K562 (cell line): ENCODE measurements around the gene FPR1. TPM values are rescaled to one million over a fixed set of nuclear protein-coding genes. Genes with fewer than 3 reads are reported as not detected.

Source experiments
- CBX5 ChIP-seq: IDR thresholded peaks from 2 replicates; pipeline ENCODE4 v1.6.1; 2014; ENCODE audit warnings: low read depth, borderline replicate concordance
- CC2D1A ChIP-seq: fragments of 450-650 bp; IDR thresholded peaks from 2 replicates; pipeline ENCODE4 v1.6.1; 2017; ENCODE audit warnings: mild to moderate bottlenecking
- DNMT1 ChIP-seq: fragments of 450-650 bp; IDR thresholded peaks from 2 replicates; pipeline ENCODE4 v1.6.1; 2016; ENCODE audit warnings: antibody characterized with exemption, mild to moderate bottlenecking
- ETS2 ChIP-seq: IDR thresholded peaks from 2 replicates; pipeline ENCODE4 v1.6.1; 2016; ENCODE audit warnings: borderline replicate concordance, missing genetic modification characterization, mild to moderate bottlenecking, moderate library complexity, missing compliant biosample characterization; ENCODE audit not compliant: poor library complexity, severe bottlenecking
- FOXM1 ChIP-seq, 2 experiments: fragments of 450-650 bp in 1 of 2; sonication (generic) in 1 of 2; formaldehyde crosslinking in 1 of 2; IDR thresholded peaks; 2 replicates each; pipeline versions ENCODE4 v1.6.1 to v1.9.0; 2017 to 2022; ENCODE audit warnings: low read depth in 2 of 2, mild to moderate bottlenecking in 2 of 2, missing genetic modification reagents in 1 of 2, moderate library complexity in 1 of 2
- FOXP1 ChIP-seq: sonication (generic); formaldehyde crosslinking; IDR thresholded peaks from 2 replicates; pipeline ENCODE4 v1.8.0; 2022; ENCODE audit warnings: mild to moderate bottlenecking, missing genetic modification reagents
- KAT7 ChIP-seq: sonication (generic); formaldehyde crosslinking; IDR thresholded peaks from 2 replicates; pipeline ENCODE4 v1.8.0; 2022; ENCODE audit warnings: missing genetic modification reagents, mild to moderate bottlenecking, borderline replicate concordance
- KDM4B ChIP-seq, 2 experiments: fragments of 450-650 bp in 1 of 2; sonication (generic) in 1 of 2; IDR thresholded peaks; 2 replicates each; pipeline ENCODE4 v1.6.1; 2016 to 2017; ENCODE audit warnings: borderline replicate concordance in 2 of 2, antibody characterized with exemption in 1 of 2, low read depth in 1 of 2, mild to moderate bottlenecking in 1 of 2
- MAFK ChIP-seq: IDR thresholded peaks from 2 replicates; pipeline ENCODE4 v1.6.1; 2011; ENCODE audit warnings: low read length, improper control_type of control experiment
- MCM7 ChIP-seq, 2 experiments: fragments of 450-650 bp; IDR thresholded peaks; 2 replicates each; pipeline ENCODE4 v1.6.1; 2016 to 2018
- NCOA1 ChIP-seq: fragments of 450-650 bp; IDR thresholded peaks from 2 replicates; pipeline ENCODE4 v1.6.1; 2016; ENCODE audit warnings: low read depth
- RBFOX2 ChIP-seq: fragments of 200-400 bp; formaldehyde crosslinking; IDR thresholded peaks from 2 replicates; pipeline ENCODE4 v1.6.1; 2017; ENCODE audit warnings: low read depth, mild to moderate bottlenecking, low read length, moderate library complexity
- RFX7 ChIP-seq: fragments of 250-450 bp; sonication (Bioruptor Pico); IDR thresholded peaks from 2 replicates; pipeline ENCODE4 v1.5.1; 2021; ENCODE audit warnings: mild to moderate bottlenecking
- RHOXF2B ChIP-seq: fragments of 250-450 bp; sonication (Bioruptor Pico); conservative IDR thresholded peaks from 2 replicates; pipeline ENCODE4 v1.5.1; 2021
- SIX5 ChIP-seq, 2 experiments: IDR thresholded peaks; 2 replicates each; pipeline ENCODE4 v1.6.1; 2011; ENCODE audit warnings: low read length in 2 of 2, borderline replicate concordance in 1 of 2, low read depth in 1 of 2, mild to moderate bottlenecking in 1 of 2, moderate library complexity in 1 of 2; ENCODE audit not compliant: insufficient read depth in 1 of 2
- SMC3 ChIP-seq: conservative IDR thresholded peaks from 2 replicates; pipeline ENCODE4 v1.6.1; 2011; ENCODE audit warnings: low read depth, low read length, improper control_type of control experiment; ENCODE audit not compliant: insufficient read depth
- SP2 ChIP-seq: IDR thresholded peaks from 2 replicates; pipeline ENCODE4 v1.6.1; 2011; ENCODE audit warnings: mild to moderate bottlenecking, low read depth, low read length, moderate library complexity; ENCODE audit not compliant: poor library complexity, severe bottlenecking; ENCODE audit errors: extremely low read depth
- THAP7 ChIP-seq: fragments of 250-450 bp; sonication (Bioruptor Pico); IDR thresholded peaks from 2 replicates; pipeline ENCODE4 v1.5.0; 2021
- ZMIZ1 ChIP-seq, 2 experiments: fragments of 150-350 bp in 1 of 2; IDR thresholded peaks; 2 replicates each; pipeline ENCODE4 v1.6.1; 2012 to 2016; ENCODE audit warnings: low read depth in 2 of 2, low read length in 2 of 2, mild to moderate bottlenecking in 1 of 2, moderate library complexity in 1 of 2
- ZNF140 ChIP-seq: fragments of 250-450 bp; sonication (Bioruptor Pico); IDR thresholded peaks from 2 replicates; pipeline ENCODE4 v1.8.0; 2021; ENCODE audit warnings: moderate library complexity, mild to moderate bottlenecking, inconsistent platforms
- ZNF644 ChIP-seq: fragments of 200-800 bp; sonication (Bioruptor generic); IDR thresholded peaks from 2 replicates; pipeline ENCODE4 v1.6.1; 2016; ENCODE audit warnings: low read depth, missing genetic modification characterization, missing compliant biosample characterization
- polyA plus RNA-seq, 8 experiments: library from polyadenylated mRNA; depleted of rRNA in 4 of 8; stranded (reverse) in 5 of 8; unstranded in 3 of 8; fragments of >200 nt; fragmentation: Nextera tagmentation in 2 of 8; fragmentation: Illumina TruSeq in 1 of 8; extraction: Ambion mirVana in 2 of 8; extraction: Trizol in 1 of 8; gene quantifications; 2 replicates each; pipeline versions ENCODE4 v1.2.1 to v1.2.3, GENCODE V29; 2011 to 2014; ENCODE audit warnings: inconsistent platforms in 1 of 8, missing spikeins in 1 of 8
- total RNA-seq, 7 experiments: library from RNA; depleted of rRNA in 6 of 7; stranded (reverse); fragments of >200 nt in 6 of 7; fragmentation: Illumina TruSeq in 2 of 7; extraction: Trizol in 2 of 7; gene quantifications; 2 replicates each; pipeline versions ENCODE4 v1.2.1 to v1.2.3, GENCODE V29; 2011 to 2021; ENCODE audit warnings: low replicate concordance in 1 of 7
- TF ChIP-seq, protein P1 (sequence below): fragments of 450-650 bp; conservative IDR thresholded peaks from 2 replicates; pipeline ENCODE4 v1.6.1; 2016; ENCODE audit warnings: missing genetic modification characterization, low read depth, mild to moderate bottlenecking, missing compliant biosample characterization, moderate library complexity

FPR1 gene
- total and polyA plus RNA-seq, 9 of the 15 experiments (the other 6 are each of a cell fraction or from before 2014, with no cell fraction given): 0.06 to 0.25 (median 0.14) TPM; not detected in 4

DNA sequence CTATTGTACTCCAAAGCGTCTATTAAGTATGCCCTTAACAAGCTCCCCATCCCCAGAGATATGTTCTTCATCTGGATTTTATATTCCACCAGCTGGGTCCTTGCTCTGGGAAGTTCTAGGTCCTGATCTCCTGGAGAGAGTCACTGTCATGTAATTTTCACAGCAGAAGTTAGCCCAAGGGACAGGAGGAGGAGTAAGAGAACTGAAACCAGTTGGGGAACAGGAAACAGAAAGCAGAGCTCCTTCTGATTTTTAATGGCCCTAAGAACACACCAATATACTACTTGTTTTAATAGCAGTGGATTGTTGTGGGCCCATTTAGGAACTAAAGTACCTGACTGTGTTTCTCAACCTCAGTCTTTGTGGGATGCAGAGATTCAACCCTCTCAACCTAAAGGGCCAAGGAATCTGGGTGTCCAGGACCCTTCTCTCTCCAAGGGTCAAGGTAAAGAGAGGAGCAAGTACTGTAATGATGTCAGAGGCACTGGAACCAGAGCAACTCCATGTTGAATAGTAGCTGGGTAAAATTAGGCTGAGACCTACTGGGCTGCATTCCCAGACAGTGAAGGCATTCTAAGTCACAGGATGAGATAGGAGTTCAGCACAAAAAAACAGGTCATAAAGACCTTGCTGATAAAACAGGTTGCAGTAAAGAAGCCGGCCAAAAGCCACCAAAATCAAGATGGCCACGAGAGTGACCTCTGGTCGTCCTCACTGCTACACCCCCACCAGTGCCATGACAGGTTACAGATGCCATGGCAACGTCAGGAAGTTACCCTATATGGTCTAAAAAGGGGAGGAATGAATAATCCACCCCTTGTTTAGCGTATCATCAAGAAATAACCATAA, 35.2 kb upstream of the FPR1 start (continued):
- peak; percentile 59 for TF ChIP-seq ETS2 (tag)
- TF ChIP-seq RBFOX2: no peak
- TF ChIP-seq ZMIZ1 (IDR thresholded peaks at IDR 0.05; ENCODE audit: low read depth in 2 of 2, low read length in 2 of 2): no peak
- no peak for TF ChIP-seq SMC3
- TF ChIP-seq CC2D1A: no peak
- TF ChIP-seq NCOA1: no peak
- no peak for TF ChIP-seq KAT7
- TF ChIP-seq RHOXF2B: peak; percentile 83; the same call in 1 of the 2 replicates
- TF ChIP-seq KDM4B (IDR thresholded peaks at IDR 0.05; ENCODE audit: borderline replicate concordance in 2 of 2, low read depth in 1 of 2): no peak
- no peak for TF ChIP-seq MCM7 (IDR thresholded peaks at IDR 0.05)
- no peak for TF ChIP-seq FOXM1 (IDR thresholded peaks at IDR 0.05; ENCODE audit: low read depth)
- TF ChIP-seq FOXM1 (CRISPR knock-in tag; IDR thresholded peaks at IDR 0.05; ENCODE audit: low read depth): no peak
- TF ChIP-seq, protein P1, sequence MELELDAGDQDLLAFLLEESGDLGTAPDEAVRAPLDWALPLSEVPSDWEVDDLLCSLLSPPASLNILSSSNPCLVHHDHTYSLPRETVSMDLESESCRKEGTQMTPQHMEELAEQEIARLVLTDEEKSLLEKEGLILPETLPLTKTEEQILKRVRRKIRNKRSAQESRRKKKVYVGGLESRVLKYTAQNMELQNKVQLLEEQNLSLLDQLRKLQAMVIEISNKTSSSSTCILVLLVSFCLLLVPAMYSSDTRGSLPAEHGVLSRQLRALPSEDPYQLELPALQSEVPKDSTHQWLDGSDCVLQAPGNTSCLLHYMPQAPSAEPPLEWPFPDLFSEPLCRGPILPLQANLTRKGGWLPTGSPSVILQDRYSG (tag): peak; percentile 98
- no peak for TF ChIP-seq DNMT1
- 0 out of 2 replicates have a peak, but pooled peaks have one; percentile 32 for TF ChIP-seq THAP7
- TF ChIP-seq SP2: no peak
- peak; percentile 99 for TF ChIP-seq ZNF644 (tag)
- TF ChIP-seq ZNF140 (CRISPR knock-in tag): peak; percentile 88; the same call in 1 of the 2 replicates
- TF ChIP-seq RFX7 (CRISPR knock-in tag): 0 out of 2 replicates have a peak, but pooled peaks have one; percentile 78
- no peak for TF ChIP-seq CBX5
- TF ChIP-seq FOXP1 (CRISPR knock-in tag): no peak
- no peak for TF ChIP-seq SIX5 (IDR thresholded peaks at IDR 0.05; ENCODE audit: borderline replicate concordance in 1 of 2, insufficient read depth in 1 of 2, low read depth in 1 of 2, low read length in 2 of 2)
- no peak for TF ChIP-seq MAFK
